ENCODE results near the gene SLC8B1.

SLC8B1 gene

DNA sequence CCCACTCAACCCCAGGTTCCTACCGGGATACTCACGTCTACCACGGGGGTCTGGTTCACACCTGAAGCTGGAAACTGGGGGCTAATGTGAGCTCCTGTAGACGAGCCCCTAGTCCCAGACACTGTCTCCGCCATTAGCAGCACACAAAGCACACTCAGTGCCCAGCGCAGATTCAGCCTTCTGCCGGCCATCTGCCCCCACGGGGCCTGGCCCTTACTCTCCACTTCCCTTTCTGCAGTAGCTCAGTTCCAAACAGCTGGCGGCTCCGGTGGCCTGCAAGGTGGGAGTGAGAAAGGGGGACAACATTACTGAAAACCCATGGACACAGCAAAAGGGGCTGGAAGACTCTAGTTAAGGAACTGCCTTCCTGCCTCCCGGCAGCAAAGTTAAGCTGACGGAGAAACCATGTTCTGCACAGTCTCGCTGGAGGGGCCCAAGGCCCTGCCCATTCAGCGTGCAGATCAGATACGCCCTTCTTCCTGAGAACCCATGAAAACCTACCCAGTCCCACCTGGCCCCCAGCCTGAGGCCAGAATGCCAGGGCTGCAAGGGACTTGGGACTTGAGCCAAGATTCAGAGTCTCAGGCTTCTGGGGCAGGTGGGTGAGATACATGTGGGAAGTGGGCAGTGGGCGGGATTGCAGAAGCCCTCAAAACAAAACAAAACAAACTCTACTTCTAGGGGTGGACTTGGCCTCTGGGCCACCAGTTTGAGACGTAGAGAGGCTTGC lies 2.1 kb downstream of the SLC8B1 start:
- DNase-seq, result no peak
- no peak overlapping the region for H3K27ac ChIP-seq
- TF ChIP-seq, protein P1, sequence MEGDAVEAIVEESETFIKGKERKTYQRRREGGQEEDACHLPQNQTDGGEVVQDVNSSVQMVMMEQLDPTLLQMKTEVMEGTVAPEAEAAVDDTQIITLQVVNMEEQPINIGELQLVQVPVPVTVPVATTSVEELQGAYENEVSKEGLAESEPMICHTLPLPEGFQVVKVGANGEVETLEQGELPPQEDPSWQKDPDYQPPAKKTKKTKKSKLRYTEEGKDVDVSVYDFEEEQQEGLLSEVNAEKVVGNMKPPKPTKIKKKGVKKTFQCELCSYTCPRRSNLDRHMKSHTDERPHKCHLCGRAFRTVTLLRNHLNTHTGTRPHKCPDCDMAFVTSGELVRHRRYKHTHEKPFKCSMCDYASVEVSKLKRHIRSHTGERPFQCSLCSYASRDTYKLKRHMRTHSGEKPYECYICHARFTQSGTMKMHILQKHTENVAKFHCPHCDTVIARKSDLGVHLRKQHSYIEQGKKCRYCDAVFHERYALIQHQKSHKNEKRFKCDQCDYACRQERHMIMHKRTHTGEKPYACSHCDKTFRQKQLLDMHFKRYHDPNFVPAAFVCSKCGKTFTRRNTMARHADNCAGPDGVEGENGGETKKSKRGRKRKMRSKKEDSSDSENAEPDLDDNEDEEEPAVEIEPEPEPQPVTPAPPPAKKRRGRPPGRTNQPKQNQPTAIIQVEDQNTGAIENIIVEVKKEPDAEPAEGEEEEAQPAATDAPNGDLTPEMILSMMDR (IDR thresholded peaks at IDR 0.05; ENCODE audit: low read depth, low read length, missing control alignments), result no peak
- in situ Hi-C loops (cut with HindIII; ENCODE audit: low pct_ligation_motif_present, low sequenced_read_pairs), result no loop called here
- H3K4me3 ChIP-seq (ENCODE audit: low read depth, low read length), result no peak overlapping the region
- H3K36me3 ChIP-seq (replicated peaks), result no peaks in the 10 kb centered on the region
- H3K27me3 ChIP-seq (replicated peaks), result no peaks in the 10 kb centered on the region

DNA sequence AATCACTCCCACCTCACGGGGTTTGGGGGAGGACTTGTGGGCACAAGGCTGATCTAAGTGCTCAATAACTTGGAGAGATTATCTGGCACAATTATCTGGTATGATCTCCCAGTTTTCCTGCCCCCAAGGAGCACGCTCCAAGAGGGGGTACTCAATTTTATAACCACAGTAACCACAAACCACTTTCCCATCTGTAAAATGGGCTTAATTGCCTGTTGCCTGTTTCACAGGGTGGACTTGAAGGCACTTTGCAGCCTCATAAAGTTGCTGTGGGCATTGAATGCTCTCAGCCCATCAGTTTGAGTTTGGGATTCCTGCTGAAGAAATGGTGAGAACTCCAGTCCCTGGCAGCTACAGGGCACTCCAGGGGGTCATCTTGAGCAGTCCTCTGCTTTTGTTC lies 4.4 kb downstream of the SLC8B1 start:
- H3K27me3 ChIP-seq (replicated peaks), result no peaks in the 10 kb centered on the region
- TF ChIP-seq, protein P1 (IDR thresholded peaks at IDR 0.05; ENCODE audit: low read depth, low read length, missing control alignments), result no peak
- no peak for DNase-seq
- no peaks in the 10 kb centered on the region for H3K36me3 ChIP-seq (replicated peaks)
- H3K27ac ChIP-seq, result no peak overlapping the region
- no peak overlapping the region for H3K4me3 ChIP-seq (ENCODE audit: low read depth, low read length)
- in situ Hi-C loops (cut with HindIII; ENCODE audit: low pct_ligation_motif_present, low sequenced_read_pairs), result no loop called here

DNA sequence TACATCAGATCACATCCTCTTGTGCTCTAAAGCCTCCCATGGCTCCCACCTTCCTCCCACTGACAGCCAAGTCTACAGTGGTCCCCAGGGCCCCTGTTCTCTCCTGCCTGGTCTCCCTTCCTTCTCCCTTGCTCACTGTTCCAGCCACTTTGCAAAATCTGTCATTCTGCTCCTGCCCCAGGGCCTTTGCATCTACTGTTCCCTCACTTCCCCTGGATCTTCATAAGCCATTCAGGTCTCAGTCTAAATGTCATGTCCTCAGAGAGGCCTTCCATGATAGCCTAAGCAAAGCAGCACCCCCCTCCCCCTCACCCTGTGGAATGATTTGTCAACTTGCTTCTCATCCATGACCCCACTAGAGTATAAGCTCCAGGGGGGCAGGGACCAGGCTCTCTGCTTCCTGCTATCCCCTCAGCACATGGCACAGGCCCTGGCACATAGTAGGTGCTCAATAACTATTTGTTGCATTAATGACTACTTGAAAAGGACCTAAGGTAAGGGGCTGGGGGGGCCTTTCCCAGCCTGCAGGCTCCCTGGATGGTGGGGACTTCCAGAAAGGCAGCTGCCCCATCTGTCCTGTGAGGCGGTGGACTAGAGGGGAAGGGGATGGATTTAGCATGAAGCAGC lies 5.0 kb downstream of the SLC8B1 start:
- no peak overlapping the region for H3K4me3 ChIP-seq (ENCODE audit: low read depth, low read length)
- H3K27ac ChIP-seq, result no peak overlapping the region
- no peaks in the 10 kb centered on the region for H3K36me3 ChIP-seq (replicated peaks)
- TF ChIP-seq, protein P1 (IDR thresholded peaks at IDR 0.05; ENCODE audit: low read depth, low read length, missing control alignments), result no peak
- no peaks in the 10 kb centered on the region for H3K27me3 ChIP-seq (replicated peaks)
- in situ Hi-C loops (cut with HindIII; ENCODE audit: low pct_ligation_motif_present, low sequenced_read_pairs), result no loop called here
- DNase-seq, result no peak

DNA sequence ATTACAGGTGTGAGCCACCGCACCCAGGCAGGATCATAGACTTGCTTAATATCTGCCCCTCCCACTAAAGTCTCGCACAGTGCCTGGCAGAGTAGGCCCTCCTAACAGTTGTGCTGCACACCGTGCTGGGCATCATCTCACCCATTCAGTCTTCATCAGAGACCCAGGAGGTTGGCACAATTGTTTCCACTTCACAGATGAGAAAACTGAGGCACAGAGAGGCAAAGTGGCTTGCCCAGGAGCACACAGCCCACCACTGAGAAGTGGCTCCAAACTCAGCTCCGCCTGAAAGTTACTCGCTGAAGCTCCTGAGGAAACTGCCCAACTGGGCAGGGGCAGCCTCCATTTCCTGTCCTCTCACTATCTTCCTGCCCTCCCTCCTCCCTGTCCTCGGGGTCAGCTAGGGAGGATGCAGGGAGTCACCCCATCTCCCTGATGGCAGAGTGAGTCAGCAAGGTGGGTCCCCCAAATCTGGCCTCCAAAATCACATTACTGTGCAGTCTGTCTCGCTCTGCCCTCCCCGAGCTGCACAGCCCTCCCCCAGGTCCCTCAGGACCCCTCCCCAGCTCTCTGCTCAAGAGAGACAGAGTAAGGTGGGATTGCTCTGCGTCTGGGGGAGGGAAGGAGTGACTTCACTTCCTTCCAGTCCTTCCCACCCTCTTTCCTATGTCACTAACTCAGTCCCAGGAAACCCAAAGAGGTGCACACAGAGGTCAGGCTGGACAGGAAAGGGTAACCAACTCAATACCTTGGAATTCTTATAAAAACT lies 5.7 kb downstream of the SLC8B1 start:
- in situ Hi-C loops (cut with HindIII; ENCODE audit: low pct_ligation_motif_present, low sequenced_read_pairs), result no loop called here
- no peak for DNase-seq
- Histone ChIP-seq H3K27me3 (replicated peaks) (no peaks in the 10 kb centered on the region), H3K36me3 (replicated peaks) (no peaks in the 10 kb centered on the region), H3K27ac (no peak overlapping the region), H3K4me3 (ENCODE audit: low read depth, low read length) (no peak overlapping the region)
- TF ChIP-seq, protein P1 (IDR thresholded peaks at IDR 0.05; ENCODE audit: low read depth, low read length, missing control alignments), result no peak

DNA sequence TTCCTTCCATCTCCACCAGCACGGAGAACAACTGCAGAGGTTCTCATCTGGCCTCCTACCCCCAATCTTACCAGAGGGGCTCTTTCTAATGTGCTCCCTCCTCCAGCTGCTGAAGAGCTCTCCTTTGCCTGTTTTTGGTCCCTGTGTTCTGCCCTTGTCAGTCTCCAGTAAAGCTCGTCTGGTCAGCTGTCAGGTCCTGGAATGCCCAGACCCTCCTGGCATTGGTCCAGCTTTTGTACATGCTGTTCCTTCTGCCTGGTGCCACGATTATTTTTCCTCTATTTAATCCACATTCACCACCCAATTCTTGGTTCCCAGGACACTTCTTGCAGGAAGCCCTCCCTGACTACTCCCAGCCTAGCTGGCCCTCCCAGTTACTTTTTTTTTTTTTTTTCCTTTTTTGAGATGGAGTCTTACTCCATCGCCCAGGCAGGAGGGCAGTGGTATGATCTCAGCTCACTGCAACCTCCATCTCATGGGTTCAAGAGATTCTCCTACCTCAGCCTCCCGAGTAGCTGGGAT lies 6.5 kb downstream of the SLC8B1 start:
- TF ChIP-seq, protein P1 (IDR thresholded peaks at IDR 0.05; ENCODE audit: low read depth, low read length, missing control alignments), result no peak
- DNase-seq, result no peak
- H3K36me3 ChIP-seq (replicated peaks), result no peaks in the 10 kb centered on the region
- H3K27ac ChIP-seq, result no peak overlapping the region
- no peaks in the 10 kb centered on the region for H3K27me3 ChIP-seq (replicated peaks)
- H3K4me3 ChIP-seq (ENCODE audit: low read depth, low read length), result no peak overlapping the region
- in situ Hi-C loops (cut with HindIII; ENCODE audit: low pct_ligation_motif_present, low sequenced_read_pairs), result no loop called here
